Measurements from ENCODE around the gene EXD3. TPM values are rescaled to one million over a fixed set of nuclear protein-coding genes. Genes with fewer than 3 reads are reported as not detected.
"Not testable (repeated sequence)": the region's sequence is repeated elsewhere in the genome, so short reads cannot be mapped to it uniquely, and the experiment has no call there.

Gene EXD3
- polyA plus RNA-seq, 1 donor, result 14.1 TPM

DNA sequence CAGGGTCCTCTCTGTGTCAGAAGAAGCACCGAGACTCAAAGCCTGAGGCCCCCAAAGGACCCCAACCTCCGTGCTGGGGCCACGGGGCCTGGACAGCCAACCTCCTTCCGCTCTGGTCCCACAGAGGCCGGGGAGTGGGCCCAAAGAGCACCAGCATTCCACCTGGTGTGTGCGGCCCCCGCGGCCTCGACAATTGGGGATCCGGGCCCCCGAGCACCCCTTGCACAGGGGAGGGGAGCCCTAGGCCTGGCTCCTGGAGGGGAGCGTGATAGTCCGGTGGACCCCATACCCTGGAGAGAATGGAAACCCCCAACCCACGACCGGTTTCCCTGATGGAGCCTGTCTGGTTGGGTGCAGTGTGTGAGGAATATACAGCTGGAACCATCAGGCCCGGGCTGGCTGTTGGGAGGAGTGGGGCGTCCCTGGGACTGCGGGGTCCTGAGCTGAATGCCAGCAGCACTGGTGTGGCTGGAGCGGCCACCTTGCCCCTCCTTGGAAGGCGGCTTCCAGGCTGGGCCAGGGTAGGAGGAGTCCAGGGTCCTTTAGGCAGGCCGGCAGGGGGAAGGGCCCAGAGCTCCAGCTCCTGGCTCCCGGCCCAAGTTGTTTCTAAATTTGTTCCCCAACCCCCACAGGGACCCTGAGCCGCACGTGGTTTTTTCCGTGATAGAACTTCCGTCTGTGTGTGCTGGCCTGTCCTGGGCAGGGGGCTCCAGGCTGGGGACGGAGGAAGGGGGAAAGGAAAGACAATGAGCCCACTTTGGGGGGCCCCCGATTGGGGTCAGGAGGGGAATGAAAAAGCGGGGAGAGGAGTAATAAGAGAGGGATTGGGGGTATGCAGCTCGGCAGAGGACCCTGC, 146.3 kb downstream of the EXD3 start:
- peak; percentile 80 for DNase-seq

DNA sequence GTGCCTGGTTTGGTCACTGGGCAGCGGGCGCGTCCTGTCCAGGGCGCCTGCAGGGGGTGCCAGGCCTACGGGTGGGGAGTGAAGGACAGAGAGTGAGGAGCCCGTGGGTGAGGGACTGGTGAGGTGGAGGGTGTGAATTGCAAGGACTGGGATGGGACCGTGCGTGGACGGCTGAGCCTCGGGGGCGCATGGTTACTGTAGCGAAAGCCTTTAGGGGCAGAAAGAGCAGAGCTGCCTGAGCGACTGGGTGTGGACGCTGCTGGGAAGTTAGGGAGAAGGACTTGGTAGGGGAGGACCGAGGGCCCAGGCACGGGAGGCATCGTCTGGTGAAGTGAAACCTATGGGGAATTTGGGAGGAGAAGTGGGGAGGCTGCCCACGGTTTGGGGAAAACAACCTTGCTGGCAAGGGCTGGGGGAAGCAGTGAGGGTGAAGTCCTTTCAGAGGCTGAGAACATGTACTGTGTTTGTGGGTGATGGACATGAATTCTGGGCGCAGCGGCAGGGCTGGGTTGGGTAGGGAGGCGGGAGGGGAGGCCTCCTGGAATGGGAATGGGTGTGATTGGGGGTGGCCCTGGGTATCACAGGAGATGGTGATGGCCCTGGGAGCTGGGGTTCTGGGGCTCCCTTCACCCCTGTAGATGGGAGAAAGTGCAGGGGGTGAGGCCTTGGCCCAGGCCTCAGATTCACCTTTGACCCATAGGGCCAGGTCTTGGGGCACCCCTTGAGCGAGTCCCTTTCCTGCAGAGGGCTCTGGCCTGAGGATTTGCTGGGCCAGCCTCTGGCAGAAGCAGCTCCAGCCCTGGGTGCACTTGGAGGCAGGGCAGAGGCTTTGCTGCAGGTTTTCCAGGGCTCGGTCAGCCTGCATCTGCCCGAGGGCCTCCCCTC, 147.1 kb downstream of the EXD3 start:
- no peak for DNase-seq

DNA sequence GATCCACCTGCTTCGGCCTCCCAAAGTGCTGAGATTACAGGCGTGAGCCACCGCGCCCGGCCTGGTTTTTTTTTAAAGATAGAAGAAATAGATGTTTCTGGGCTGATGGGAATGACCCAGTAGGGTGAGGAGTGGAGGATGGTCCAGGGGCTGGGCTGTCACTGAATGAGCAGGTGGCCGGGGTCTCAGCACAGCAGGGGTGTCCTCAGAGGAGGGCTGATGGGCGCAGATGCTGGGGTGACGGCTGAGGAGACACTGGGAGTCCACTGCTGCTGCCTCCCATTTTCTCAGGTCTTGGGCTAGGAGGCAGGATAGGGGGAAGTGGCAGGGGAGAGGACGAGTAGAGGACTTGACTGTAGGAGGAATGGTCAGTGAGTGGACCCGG, 147.8 kb downstream of the EXD3 start:
- no peak for DNase-seq

DNA sequence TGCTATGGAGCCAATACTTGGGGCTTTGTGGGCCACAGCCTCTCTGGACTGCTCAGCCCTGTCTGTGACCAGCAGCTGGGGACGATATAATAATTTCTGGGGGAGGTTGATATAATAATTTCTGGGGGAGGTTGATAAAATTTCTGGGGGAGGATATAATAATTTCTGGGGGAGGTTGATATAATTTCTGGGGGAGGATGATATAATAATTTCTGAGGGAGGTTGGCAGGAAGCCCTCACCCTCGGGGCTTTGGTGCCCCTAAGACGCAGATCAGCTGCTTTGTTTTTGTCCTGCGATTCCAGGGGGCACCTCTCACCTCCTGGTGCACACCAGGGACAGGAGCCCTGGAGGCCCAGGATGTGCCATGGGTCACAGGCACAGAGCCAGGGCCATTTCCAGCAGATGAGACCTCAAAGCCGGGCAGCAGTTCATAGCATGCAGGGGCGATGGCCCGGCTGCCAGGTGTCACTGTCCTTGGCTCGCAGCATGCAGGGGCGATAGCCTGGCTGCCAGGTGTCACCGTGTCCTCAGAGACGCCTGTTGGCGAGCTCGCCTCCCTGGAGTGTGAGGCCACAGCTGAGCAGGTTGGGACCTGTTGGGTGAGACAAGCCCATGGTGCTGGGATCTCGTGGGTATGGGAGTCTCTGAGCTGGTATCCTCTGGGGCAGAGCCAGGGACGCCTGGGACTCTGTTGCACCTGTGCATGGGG, 149.2 kb downstream of the EXD3 start:
- no peak for DNase-seq

DNA sequence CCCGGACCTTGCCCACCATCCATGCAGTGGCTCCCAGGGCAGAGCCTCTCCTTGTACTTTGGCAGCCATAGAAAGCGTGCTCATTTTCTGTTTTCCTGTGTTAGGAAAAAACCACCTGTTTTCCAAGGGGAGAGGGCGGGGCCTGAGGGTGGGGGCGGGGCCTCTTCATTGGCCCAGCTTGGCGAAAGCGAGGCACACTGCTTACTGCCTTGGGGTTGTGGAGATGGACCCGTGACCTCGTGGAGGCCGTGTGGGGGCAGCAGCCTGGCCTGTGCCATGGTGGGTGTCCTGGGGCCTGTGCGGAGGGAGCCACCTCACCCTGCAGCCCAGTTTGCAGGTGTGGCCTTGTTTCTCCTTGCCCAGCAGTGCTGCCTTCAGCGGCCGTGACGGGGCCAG, 149.9 kb downstream of the EXD3 start:
- DNase-seq, result no peak

DNA sequence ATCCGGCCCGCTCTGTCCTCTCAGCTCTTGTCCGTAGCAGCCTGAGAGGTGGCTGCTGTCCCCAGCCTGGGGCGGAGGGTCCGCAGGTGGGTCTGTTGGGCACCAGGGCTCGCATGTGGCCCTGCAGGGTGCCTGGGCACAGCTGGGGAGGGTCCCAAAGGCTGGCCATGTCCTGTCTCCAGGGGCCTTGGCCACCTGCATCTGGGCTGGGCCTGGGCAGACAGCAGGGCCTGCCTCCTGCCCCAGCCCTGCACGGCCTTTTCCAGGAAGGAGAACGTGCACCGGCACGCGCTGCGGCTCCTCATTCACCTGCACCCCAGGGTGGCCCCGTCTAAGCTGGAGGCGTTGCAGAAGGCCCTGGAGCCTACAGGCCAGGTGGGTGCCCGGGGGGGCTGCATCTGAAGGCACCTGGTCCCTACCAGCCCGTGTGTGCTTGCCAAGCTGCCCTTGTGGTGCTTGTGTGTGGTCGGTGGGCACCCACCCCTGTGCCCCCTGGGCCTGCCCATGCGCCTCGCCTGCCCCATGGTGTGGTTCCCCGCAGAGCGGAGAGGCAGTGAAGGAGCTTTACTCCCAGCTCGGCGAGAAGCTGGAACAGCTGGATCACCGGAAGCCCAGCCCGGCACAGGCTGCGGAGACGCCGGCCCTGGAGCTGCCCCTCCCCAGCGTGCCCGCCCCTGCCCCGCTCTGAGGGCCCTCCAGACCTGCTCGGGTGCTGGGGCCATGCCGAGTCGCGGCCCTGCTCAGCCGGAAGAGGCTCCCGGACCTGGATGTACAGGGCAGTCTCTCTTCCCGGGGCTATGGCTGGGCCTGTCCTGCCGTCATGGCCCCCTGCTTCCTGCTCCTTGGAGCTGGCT, 150.5 kb downstream of the EXD3 start:
- DNase-seq, result no peak

DNA sequence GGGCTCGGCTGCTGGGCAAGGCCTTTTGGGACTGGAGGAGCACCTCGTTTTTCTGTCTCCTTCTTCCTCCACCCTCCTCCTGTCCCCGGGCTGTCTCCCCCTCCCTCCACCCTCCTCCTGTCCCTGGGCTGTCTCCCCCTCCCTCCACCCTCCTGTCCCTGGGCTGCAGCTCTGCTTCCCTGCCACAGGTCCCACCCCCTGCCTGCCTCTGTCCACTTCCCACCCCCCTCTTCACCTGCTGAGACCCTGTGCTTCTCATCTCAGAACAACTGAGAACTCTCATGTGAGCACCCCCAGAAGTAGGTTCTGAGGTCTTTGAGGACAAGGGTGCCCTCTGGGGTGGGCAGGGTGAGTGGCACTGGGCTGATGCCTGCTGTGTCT, 151.3 kb downstream of the EXD3 start:
- no peak for DNase-seq

DNA sequence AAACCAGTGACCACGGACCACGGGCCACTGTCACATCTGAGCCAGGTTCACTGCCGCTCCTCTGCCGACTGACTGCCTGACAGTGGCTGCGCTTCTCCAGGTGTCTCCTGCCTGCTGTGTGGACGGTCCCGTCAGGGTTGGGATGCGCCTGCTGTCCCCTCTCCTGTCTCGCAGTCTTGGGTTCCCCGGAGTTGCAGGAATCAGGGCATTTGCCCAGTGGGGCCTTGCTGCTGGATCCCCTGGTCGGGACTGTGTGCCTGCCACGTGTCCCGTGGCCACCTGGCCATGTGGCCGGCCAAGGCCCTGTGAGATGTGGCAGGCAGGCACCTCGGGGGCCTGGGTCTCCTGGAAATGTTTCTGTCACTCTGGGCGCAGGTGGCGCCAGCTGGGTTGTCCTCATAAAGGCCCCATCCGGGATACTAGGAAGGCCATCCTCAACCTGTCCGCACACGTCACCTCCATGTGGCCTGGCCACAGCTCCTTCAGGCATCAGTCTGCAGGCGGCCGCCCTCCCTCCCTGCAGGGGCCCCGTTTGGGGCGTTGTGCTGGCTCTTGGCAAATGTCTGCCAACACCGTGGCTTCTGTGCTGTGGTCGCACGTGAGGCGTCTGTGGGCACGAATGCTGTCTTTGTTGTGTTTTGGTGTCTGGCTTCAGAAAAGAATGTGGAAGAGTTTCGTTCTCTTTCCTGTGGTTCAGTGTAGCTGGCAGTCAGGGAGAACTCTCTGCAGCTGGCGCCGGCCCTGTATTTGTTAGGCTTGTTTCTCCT, 151.8 kb downstream of the EXD3 start:
- DNase-seq, result no peak

DNA sequence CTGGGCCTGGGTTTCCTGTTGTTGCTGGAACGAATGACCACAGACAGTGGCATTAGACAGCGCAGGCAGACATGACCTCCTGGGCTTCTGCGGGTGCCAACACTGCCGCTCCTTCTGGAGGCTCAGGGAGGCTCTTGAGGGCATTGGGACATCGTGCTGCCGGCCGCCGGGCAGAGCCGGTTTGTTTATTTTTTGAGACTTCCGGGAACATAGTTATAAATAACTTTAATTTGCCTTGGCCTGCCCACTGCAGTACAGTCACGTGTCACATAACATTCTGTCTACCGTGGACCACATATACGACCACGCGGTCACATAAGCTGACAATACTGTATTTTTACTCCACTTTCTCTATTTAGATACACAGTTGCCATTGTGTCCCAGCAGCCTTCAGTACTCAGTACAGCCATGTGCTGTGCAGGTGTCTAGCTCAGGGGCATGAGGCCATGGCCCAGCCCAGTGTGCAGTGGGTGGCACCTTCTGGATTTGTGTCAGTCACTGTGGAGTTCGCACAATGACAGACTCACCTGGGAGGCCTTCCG, 153.7 kb downstream of the EXD3 start:
- no peak for DNase-seq

DNA sequence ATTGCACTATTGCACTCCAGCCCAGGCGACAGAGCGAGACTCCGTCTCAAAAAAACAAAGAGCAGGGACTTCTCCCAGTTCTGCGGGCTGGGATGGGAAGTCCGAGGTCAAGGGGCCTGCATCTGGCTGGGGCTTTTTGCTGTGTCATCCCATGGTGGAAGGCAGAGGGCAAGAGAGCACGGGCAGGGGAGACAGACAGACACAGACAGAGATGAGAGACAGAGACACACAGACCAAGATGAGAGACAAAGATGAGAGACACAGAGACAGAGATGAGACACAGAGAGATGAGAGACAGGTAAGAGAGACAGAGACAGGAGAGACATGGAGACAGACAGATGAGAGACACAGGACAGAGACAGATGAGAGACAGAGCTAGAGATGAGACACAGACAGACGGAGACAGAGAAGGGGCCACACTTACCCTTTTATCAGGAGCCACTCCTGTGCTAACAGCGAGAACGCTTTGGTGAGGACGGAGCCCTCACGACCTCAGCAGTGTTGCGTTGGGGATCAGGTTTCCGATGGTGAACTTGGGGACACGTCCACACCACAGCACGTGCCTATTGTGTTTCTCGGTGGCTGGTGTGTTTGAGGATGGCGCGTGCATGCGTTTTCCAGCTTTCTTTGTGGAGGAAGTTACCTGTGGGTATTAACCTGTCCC, 154.3 kb downstream of the EXD3 start:
- no peak for DNase-seq

DNA sequence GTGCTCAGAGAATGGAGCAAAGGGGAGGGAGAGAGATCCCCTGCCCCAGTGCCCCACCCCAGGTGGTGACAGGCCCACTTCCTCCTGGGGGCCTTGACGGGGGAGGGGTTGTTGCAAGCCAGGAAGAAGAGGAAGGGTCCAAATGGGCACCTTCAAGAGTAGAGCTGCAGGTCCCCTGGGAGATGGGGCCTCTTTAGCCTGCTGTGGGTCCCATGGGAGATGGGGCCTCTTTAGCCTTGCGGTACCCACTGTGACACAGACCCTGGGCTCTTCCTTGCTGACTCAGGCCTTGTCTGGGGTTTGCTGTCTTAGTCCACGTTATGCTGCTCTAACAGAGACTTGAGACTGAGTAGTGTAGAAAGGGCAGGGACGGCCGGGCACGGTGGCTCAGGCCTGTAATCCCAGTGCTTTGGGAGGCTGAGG, 155.0 kb downstream of the EXD3 start:
- DNase-seq, result no peak

DNA sequence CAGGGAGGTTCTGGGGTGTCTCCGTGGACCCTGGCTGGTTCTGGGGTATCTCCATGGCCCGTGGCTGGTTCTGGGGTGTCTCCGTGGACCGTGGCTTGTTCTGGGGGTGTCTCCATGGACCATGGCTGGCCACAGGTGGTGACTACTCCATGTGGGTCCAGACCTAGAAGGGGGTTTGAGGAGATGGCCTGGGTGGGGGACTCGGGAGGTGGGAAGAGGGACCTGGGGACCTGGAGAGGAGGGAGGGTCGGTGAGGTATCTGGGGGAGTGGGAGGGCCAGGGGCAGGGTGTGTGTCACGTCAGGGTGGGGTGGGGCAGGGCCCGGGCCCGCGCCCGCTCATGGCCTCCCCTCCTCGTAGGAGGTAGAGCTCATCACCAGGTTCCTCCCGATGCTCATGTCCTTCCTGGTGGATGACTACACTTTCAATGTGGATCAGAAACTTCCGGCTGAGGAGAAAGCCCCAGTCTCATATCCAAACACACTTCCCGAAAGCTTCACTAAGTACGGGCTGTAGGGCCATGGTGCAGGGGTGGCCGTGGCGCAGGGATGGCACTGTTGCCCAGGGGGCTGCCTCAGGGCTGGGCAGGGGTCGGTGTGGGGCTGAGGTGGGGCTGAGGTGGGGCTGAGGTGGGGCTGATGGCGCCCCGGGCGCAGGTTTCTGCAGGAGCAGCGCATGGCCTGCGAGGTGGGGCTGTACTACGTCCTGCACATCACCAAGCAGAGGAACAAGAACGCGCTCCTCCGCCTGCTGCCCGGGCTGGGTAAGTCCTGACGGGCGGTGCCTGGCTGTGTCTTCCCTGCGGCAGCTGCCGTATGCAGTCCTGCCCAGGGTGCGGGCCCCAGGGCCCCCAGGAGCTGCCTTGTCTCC, 156.1 kb downstream of the EXD3 start:
- no peak for DNase-seq

DNA sequence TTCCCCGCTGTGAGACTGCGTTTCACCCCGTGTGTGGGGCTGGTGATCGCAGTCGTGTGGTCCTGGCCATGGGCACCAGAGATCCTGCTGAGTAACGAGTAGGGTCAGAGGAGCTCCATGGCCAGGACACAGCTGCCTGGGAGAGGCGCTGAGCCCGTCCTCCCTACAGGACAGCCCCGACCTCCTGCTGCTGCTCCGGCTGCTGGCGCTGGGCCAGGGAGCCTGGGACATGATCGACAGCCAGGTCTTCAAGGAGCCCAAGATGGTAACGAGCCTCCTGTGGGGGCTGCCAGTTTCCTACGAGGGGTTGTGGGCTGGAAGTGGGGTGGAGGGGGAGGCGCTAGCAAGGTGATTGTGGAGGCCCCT, 156.8 kb downstream of the EXD3 start:
- no peak for DNase-seq

DNA sequence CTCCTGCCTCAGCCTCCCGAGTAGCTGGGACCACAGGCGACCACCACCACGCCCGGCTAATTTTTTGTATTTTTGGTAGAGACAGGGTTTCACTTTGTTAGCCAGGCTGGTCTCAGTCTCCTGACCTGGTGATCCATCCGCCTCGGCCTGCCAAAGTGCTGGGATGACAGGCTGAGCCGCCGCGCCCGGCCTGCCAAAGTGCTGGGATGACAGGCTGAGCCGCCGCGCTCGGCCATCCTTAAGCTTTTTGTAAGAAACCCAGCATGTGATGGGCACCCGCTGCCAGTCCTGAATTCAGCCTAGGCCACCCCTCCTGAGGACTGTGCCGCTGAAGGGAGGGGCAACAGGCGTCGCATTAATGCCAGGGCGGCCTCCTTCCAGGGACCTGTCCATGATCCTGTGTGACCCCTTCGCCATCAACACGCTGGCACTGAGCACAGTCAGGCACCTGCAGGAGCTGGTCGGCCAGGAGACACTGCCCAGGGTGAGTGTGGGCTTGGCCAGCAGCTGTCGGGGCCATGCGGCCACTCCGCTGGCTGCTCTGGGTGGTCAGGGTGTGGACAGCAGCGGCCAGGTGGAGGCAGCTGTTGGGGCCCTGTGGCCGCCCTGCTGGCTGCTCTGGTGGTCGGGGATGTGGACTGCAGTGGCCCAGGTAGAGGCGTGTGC, 157.3 kb downstream of the EXD3 start:
- DNase-seq, result no peak

DNA sequence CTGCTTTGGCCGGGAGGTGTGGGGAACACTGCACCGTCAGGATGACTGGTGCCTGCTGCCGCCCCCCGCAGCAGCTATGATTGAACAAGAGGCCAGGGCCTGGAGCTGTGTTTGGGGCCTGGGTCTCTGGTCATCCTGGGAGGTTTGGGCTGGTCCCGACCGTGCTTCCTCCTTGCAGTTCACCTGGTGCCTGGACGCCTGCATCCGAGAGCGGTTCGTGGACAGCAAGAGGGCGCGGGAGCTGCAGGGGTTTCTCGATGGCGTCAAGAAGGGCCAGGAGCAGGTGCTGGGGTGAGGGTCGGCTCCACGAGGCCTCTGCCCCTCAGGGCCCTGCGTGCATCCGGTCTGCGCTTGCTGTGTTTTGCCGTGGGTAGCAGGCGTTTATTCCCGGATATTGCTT, 158.9 kb downstream of the EXD3 start:
- DNase-seq, result no peak

DNA sequence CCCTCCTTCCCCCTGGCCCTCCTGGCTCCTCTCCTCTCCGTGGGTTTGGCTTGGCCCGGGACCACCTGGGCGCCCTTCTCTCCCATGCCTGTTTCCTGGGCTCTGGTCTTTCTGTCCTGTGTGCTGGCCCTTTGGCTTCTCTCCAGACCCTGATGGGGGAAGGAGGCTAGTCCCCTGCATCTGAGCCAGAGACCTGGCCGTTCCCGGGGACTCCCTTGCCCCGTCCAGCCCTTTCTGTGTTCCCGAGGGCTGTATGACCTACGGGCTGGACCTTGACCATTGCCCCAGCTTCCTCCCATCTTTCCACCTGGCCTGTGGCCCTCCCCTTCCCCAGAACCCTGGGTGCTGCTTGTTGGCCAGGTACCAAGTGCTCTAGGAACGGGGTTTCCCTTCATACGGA, 159.5 kb downstream of the EXD3 start:
- no peak for DNase-seq

DNA sequence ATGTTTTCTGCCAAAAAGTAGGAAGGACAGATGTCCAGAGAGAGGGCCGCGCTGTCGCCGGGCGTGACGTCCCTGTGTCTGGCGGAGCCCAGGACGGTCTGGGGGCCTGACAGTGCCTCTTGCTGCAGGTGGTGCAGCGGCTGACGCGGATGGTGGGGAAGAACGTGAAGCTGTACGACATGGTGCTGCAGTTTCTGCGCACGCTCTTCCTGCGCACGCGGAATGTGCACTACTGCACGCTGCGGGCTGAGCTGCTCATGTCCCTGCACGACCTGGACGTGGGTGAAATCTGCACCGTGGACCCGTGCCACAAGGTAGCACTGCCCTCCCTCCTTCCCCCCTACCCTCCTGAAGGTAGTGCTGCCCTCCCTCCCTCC, 160.1 kb downstream of the EXD3 start:
- DNase-seq, result no peak

DNA sequence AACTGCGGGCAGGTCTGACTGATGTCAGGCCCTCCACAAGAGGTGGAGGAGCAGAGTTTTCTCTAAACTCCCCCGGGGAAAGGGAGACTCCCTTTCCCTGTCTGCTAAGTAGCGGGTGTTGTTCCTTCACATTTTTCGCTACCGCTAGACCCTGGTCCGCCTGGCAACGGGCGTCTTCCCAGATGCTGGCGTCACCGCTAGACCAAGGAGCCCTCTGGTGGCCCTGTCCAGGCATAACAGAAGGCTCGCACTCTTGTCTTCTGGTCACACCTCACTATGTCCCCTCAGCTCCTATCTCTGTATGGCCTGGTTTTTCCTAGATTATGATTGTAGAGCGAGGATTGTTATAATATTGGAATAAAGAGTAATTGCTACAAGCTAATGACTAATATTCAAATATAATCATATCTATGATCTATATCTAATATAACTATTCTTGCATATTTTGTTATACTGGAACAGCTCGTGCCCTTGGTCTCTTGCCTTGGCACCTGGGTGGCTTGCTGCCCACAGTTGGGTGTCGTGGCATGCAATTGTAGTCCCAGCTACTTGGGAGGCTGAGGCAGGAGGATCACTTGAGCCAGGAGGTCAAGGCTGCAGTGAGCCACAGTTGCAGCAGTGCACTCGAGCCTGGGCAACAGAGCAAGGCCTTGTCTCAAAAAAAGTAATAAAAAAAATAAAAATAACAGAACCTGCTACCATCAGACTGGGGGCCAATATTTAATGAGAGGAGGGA, 160.6 kb downstream of the EXD3 start:
- DNase-seq, result not testable (repeated sequence)
